ENCODE measurements around the gene SPOCK2. TPM values are rescaled to one million over a fixed set of nuclear protein-coding genes. Genes with fewer than 3 reads are reported as not detected.

The SPOCK2 gene
- total and polyA plus RNA-seq, 2 of the 13 experiments (the other 11 are each of a cell fraction or from before 2014, with no cell fraction given) = 8.6 to 30.6 TPM

DNA sequence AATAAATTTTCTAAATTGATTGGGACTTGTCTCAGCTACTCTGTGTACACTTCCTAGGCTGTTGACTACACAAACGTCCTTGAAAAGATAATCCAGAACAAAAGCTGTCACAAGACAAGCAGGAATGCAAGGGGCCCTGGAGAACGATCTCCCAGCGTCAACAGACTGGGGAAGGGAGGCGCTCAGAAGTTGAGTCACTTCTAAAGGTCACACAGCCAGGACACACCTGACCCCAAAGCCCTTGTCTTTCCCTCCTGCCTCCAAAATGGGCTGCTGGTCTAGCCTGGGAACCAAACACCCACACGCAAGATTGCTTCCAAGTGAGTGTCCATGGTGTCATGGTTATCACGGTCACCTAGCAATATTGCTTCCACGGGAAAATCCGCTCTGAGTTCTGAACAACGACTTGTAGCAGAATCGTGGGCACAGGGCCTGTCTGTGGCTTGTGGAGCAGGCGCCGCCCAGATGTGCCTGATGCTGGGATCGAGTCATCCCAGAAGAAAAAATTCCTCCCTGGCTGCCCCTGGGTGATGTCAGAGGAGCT lies 49.8 kb downstream of the SPOCK2 start (continued):
- peak; percentile 78; the same call in 1 of the 2 replicates for TF ChIP-seq CREM (IDR thresholded peaks at IDR 0.05)
- no peak for TF ChIP-seq CREM (CRISPR knock-in tag; IDR thresholded peaks at IDR 0.05)
- TF ChIP-seq ZNF44 (CRISPR knock-in tag; IDR thresholded peaks at IDR 0.05) = no peak
- TF ChIP-seq, protein P1, sequence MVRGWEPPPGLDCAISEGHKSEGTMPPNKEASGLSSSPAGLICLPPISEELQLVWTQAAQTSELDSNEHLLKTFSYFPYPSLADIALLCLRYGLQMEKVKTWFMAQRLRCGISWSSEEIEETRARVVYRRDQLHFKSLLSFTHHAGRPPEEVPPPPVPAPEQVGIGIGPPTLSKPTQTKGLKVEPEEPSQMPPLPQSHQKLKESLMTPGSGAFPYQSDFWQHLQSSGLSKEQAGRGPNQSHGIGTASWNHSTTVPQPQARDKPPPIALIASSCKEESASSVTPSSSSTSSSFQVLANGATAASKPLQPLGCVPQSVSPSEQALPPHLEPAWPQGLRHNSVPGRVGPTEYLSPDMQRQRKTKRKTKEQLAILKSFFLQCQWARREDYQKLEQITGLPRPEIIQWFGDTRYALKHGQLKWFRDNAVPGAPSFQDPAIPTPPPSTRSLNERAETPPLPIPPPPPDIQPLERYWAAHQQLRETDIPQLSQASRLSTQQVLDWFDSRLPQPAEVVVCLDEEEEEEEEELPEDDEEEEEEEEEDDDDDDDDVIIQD (CRISPR knock-in tag; IDR thresholded peaks at IDR 0.05; ENCODE audit: low read depth) = no peak
- TF ChIP-seq, protein P2, sequence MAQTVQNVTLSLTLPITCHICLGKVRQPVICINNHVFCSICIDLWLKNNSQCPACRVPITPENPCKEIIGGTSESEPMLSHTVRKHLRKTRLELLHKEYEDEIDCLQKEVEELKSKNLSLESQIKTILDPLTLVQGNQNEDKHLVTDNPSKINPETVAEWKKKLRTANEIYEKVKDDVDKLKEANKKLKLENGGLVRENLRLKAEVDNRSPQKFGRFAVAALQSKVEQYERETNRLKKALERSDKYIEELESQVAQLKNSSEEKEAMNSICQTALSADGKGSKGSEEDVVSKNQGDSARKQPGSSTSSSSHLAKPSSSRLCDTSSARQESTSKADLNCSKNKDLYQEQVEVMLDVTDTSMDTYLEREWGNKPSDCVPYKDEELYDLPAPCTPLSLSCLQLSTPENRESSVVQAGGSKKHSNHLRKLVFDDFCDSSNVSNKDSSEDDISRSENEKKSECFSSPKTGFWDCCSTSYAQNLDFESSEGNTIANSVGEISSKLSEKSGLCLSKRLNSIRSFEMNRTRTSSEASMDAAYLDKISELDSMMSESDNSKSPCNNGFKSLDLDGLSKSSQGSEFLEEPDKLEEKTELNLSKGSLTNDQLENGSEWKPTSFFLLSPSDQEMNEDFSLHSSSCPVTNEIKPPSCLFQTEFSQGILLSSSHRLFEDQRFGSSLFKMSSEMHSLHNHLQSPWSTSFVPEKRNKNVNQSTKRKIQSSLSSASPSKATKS (CRISPR knock-in tag; IDR thresholded peaks at IDR 0.05) = no peak
- no peak for TF ChIP-seq ARNT2 (CRISPR knock-in tag; IDR thresholded peaks at IDR 0.05; ENCODE audit: low read depth)
- TF ChIP-seq, protein P3, sequence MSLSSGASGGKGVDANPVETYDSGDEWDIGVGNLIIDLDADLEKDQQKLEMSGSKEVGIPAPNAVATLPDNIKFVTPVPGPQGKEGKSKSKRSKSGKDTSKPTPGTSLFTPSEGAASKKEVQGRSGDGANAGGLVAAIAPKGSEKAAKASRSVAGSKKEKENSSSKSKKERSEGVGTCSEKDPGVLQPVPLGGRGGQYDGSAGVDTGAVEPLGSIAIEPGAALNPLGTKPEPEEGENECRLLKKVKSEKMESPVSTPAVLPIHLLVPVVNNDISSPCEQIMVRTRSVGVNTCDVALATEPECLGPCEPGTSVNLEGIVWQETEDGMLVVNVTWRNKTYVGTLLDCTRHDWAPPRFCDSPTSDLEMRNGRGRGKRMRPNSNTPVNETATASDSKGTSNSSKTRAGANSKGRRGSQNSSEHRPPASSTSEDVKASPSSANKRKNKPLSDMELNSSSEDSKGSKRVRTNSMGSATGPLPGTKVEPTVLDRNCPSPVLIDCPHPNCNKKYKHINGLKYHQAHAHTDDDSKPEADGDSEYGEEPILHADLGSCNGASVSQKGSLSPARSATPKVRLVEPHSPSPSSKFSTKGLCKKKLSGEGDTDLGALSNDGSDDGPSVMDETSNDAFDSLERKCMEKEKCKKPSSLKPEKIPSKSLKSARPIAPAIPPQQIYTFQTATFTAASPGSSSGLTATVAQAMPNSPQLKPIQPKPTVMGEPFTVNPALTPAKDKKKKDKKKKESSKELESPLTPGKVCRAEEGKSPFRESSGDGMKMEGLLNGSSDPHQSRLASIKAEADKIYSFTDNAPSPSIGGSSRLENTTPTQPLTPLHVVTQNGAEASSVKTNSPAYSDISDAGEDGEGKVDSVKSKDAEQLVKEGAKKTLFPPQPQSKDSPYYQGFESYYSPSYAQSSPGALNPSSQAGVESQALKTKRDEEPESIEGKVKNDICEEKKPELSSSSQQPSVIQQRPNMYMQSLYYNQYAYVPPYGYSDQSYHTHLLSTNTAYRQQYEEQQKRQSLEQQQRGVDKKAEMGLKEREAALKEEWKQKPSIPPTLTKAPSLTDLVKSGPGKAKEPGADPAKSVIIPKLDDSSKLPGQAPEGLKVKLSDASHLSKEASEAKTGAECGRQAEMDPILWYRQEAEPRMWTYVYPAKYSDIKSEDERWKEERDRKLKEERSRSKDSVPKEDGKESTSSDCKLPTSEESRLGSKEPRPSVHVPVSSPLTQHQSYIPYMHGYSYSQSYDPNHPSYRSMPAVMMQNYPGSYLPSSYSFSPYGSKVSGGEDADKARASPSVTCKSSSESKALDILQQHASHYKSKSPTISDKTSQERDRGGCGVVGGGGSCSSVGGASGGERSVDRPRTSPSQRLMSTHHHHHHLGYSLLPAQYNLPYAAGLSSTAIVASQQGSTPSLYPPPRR (CRISPR knock-in tag; IDR thresholded peaks at IDR 0.05; ENCODE audit: borderline replicate concordance) = peak; percentile 86; the same call in 1 of the 2 replicates
- TF ChIP-seq FOXP1 (IDR thresholded peaks at IDR 0.05) = peak; percentile 50; the same call in 1 of the 2 replicates
- TF ChIP-seq FOXP1 (CRISPR knock-in tag; IDR thresholded peaks at IDR 0.05) = peak; percentile 97
- TF ChIP-seq SAP130 (CRISPR knock-in tag; IDR thresholded peaks at IDR 0.05; ENCODE audit: low read depth) = peak; percentile 84
- TF ChIP-seq KLF12 (CRISPR knock-in tag; IDR thresholded peaks at IDR 0.05; ENCODE audit: borderline replicate concordance) = no peak
- TF ChIP-seq RARA (CRISPR knock-in tag; IDR thresholded peaks at IDR 0.05) = peak; percentile 88
- TF ChIP-seq DNMT1 (CRISPR knock-in tag; IDR thresholded peaks at IDR 0.05) = no peak
- TF ChIP-seq HOXA7 (CRISPR knock-in tag; IDR thresholded peaks at IDR 0.05) = no peak
- TF ChIP-seq, protein P4, sequence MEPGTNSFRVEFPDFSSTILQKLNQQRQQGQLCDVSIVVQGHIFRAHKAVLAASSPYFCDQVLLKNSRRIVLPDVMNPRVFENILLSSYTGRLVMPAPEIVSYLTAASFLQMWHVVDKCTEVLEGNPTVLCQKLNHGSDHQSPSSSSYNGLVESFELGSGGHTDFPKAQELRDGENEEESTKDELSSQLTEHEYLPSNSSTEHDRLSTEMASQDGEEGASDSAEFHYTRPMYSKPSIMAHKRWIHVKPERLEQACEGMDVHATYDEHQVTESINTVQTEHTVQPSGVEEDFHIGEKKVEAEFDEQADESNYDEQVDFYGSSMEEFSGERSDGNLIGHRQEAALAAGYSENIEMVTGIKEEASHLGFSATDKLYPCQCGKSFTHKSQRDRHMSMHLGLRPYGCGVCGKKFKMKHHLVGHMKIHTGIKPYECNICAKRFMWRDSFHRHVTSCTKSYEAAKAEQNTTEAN (CRISPR knock-in tag; conservative IDR thresholded peaks at IDR 0.05) = no peak
- TF ChIP-seq ZNF761 (CRISPR knock-in tag; conservative IDR thresholded peaks at IDR 0.05) = no peak
- TF ChIP-seq ETV6 (CRISPR knock-in tag; conservative IDR thresholded peaks at IDR 0.05) = no peak
- TF ChIP-seq ZNF121 (CRISPR knock-in tag; IDR thresholded peaks at IDR 0.05) = no peak
- TF ChIP-seq, protein P5, sequence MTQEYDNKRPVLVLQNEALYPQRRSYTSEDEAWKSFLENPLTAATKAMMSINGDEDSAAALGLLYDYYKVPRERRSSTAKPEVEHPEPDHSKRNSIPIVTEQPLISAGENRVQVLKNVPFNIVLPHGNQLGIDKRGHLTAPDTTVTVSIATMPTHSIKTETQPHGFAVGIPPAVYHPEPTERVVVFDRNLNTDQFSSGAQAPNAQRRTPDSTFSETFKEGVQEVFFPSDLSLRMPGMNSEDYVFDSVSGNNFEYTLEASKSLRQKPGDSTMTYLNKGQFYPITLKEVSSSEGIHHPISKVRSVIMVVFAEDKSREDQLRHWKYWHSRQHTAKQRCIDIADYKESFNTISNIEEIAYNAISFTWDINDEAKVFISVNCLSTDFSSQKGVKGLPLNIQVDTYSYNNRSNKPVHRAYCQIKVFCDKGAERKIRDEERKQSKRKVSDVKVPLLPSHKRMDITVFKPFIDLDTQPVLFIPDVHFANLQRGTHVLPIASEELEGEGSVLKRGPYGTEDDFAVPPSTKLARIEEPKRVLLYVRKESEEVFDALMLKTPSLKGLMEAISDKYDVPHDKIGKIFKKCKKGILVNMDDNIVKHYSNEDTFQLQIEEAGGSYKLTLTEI (CRISPR knock-in tag; conservative IDR thresholded peaks at IDR 0.05) = no peak
- TF ChIP-seq ZNF234 (CRISPR knock-in tag; conservative IDR thresholded peaks at IDR 0.05) = no peak

All from HepG2 (cell line).